ENCODE results near the gene POLR1C. TPM values are rescaled to one million over a fixed set of nuclear protein-coding genes. Genes with fewer than 3 reads are reported as not detected.

The POLR1C gene
- total and polyA plus RNA-seq, 10 of the 15 experiments (the other 5 are each of a cell fraction or from before 2014, with no cell fraction given), result 40.0 to 180 (median 66.2) TPM

- TF ChIP-seq PAX5 (IDR thresholded peaks at IDR 0.05; ENCODE audit: borderline replicate concordance, low read depth, low read length) (no peak), HDGF (IDR thresholded peaks at IDR 0.05) (no peak), CREB1 (IDR thresholded peaks at IDR 0.05; ENCODE audit: low read depth) (no peak)
Measured at GRCh38 chr6:43506171-43506570, 10.7 kb upstream of the POLR1C start (continued).

- ChIA-PET RAD21 (ENCODE audit: unreplicated experiment) (interaction anchor here (0.6 to 3.3 kb wide), 24 partner anchors 10 to 502 kb away, joined by 3 to 44 read pairs (median 4); partner anchors contain the start of genes DLK2, DNPH1, POLR1C and YIPF3), CTCF (interaction anchor here (0.6 to 6.8 kb wide), 68 partner anchors 8 to 572 kb away, joined by 3 to 70 read pairs (median 5); partner anchors contain the start of genes ABCC10, CRIP3, DLK2 and PEX6), POLR2A (interaction anchor here (0.5 to 2.0 kb wide), 6 partner anchors 10 to 366 kb away, joined by 3 to 9 read pairs (median 4); partner anchors contain the start of genes POLR1C and YIPF3), SMC1A (ENCODE audit: uncharacterized antibody, unreplicated experiment) (interaction anchor here (0.6 to 3.4 kb wide), 26 partner anchors 11 to 364 kb away, joined by 3 to 16 read pairs (median 4); partner anchors contain the start of genes DLK2, POLR1C and YIPF3)
- Histone ChIP-seq H4K20me1 (ENCODE audit: control insufficient read depth, insufficient read depth) (no peaks in the 10 kb centered on the region), H3K4me2 (ENCODE audit: control insufficient read depth, insufficient read depth) (no peak overlapping the region), H3K4me3 (no peak overlapping the region), H3K79me2 (ENCODE audit: control insufficient read depth, insufficient read depth, low read length) (no peaks in the 10 kb centered on the region), H3K27me3 (replicated peaks in 1 of 2; ENCODE audit: control insufficient read depth in 2 of 2, insufficient read depth in 2 of 2, low read length in 1 of 2) (peaks cover 0 to 2% of the 10 kb centered on the region in 2 experiments; a peak in 1 of 4 replicates), H2AFZ (ENCODE audit: control insufficient read depth, low read depth, low read length) (no peak overlapping the region), H3K27ac (ENCODE audit: control insufficient read depth, insufficient read depth) (no peak overlapping the region), H3K9ac (ENCODE audit: control insufficient read depth, insufficient read depth, low read length) (no peak overlapping the region), H3K36me3 (ENCODE audit: control insufficient read depth in 2 of 2, insufficient read depth in 2 of 2, low read length in 1 of 2) (peaks cover 9 to 25% of the 10 kb centered on the region in 2 experiments; a peak in 3 of 4 replicates), H3K9me3 (replicated peaks; ENCODE audit: control insufficient read depth, insufficient read depth, low read length) (no peaks in the 10 kb centered on the region), H3K4me1 (ENCODE audit: control insufficient read depth, insufficient read depth, low read length) (peaks cover 4% of the 10 kb centered on the region; the same call in 1 of the 2 replicates)
- WGBS (ENCODE audit: insufficient coverage, insufficient replicate concordance, low lambda C conversion rate, missing lambda C conversion rate), result 17% methylated on average over 14 of the region's 14 CpGs
- DNase-seq (ENCODE audit: low read depth, low spot score) (peak; percentile 51), FAIRE-seq (peak; percentile 94), ATAC-seq (peak; percentile 87)
- intact Hi-C loops (cut with micrococcal nuclease; ENCODE audit: unreplicated experiment) (loop anchor here (1.0 to 5.0 kb wide), 3 partner anchors 52 to 244 kb away; partner anchors contain the start of gene DLK2), in situ Hi-C loops (cut with MboI) (loop anchor here (5.0 kb wide), 1 partner anchor 250 kb away; no protein-coding TSS in a partner anchor)
- BruUV-seq (replicated peaks), result no TSS peak
- TF ChIP-seq NKRF (conservative IDR thresholded peaks at IDR 0.05), result no peak
- no peak for TF ChIP-seq RELA (IDR thresholded peaks at IDR 0.05; ENCODE audit: borderline replicate concordance, partially characterized antibody)
- 0 out of 2 replicates have a peak, but pooled peaks have one; percentile 9 for TF ChIP-seq RUNX3 (IDR thresholded peaks at IDR 0.05; ENCODE audit: low read length)
- no peak for TF ChIP-seq TCF3 (IDR thresholded peaks at IDR 0.05; ENCODE audit: borderline replicate concordance, insufficient read depth, low read depth, low read length)
- no peak for TF ChIP-seq TCF7 (IDR thresholded peaks at IDR 0.05; ENCODE audit: borderline replicate concordance)
- TF ChIP-seq CHD4 (IDR thresholded peaks at IDR 0.05), result no peak
- TF ChIP-seq POU2F2 (IDR thresholded peaks at IDR 0.05; ENCODE audit: borderline replicate concordance, low read depth, low read length), result no peak
- TF ChIP-seq IRF4 (IDR thresholded peaks at IDR 0.05; ENCODE audit: low read depth, low read length), result 0 out of 2 replicates have a peak, but pooled peaks have one; percentile 36
- TF ChIP-seq ZNF207 (IDR thresholded peaks at IDR 0.05; ENCODE audit: borderline replicate concordance), result peak; percentile 53; the same call in 1 of the 2 replicates
- TF ChIP-seq SREBF2 (IDR thresholded peaks at IDR 0.05; ENCODE audit: low read length), result no peak
- no peak for TF ChIP-seq SUPT20H (IDR thresholded peaks at IDR 0.05; ENCODE audit: borderline replicate concordance, control insufficient read depth, low read depth, low read length)
- no peak for TF ChIP-seq E2F8 (IDR thresholded peaks at IDR 0.05; ENCODE audit: low read depth, partially characterized antibody)
- TF ChIP-seq EED (IDR thresholded peaks at IDR 0.05; ENCODE audit: low read depth), result no peak
- TF ChIP-seq ESRRA (IDR thresholded peaks at IDR 0.05; ENCODE audit: low read length), result no peak
- TF ChIP-seq FOXK2 (IDR thresholded peaks at IDR 0.05), result no peak
Measured at GRCh38 chr6:43506667-43507471, 10.0 kb upstream of the POLR1C start.

Measured in GM12878 (cell line).